NCI-H345 treated with DMSO at 0.1 percent for 48 hours (cell line): ENCODE results near the gene SLC6A9.

ENCODE experiments used
- DNase-seq: peaks from one replicate; lab custom pipeline; 2025; ENCODE audit not compliant: unreplicated experiment; lab: John Stamatoyannopoulos, UW

The SLC6A9 gene

DNA sequence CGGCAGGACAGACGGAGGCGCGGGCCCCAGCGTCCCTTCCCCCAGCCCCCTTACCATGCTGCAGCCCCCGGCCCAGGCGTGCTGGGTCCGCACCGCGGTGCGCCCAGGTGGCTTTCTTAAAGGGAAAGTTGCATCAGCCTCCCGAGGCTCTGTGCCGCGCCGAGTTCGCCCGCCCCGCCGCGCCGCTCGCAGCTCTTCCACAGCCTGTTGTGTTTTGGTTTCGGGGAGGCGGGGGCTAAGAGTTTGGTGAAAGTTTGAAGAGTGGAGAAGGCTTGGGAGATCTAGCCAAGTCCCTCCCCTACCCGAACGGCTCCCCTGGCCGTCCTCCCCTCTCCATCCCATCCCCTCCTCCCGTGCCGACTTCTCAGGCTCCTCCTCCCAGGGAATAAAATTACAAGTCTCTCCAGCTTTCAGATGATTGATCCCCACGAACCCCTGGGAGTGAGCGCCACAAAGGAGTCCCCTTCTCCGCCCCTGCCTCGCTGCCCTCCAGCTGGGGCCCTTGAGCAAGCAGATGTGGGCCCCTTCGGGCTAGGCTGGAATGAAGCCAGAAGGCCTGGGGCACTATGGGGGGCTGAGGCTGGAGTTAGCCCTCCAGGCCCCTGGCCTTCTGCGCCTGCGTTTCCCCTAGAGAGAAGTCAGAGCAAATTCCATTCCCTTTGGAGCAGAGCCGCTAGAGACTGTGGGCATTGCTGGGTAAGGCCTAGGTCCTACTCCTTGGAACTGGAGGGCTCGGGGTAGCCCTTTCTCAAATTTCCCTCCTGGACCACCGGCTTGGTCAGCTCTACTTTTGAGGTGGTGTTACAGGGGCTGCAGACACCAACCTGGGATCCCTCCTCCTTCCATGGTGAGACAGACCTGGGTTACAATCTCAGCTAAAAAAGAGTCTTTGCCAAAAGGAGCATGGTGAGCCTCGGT, at the start of gene SLC6A9:
TSS of gene SLC6A9 (minus strand) at position 211 of the 918 bp plus-strand sequence. CDS start 7,185 bp downstream, outside the sequence.
- DNase-seq, result no peak

GRCh38 chr1:44079566-44079965, 48.3 kb upstream of the SLC6A9 start:
- no peak for DNase-seq

DNA sequence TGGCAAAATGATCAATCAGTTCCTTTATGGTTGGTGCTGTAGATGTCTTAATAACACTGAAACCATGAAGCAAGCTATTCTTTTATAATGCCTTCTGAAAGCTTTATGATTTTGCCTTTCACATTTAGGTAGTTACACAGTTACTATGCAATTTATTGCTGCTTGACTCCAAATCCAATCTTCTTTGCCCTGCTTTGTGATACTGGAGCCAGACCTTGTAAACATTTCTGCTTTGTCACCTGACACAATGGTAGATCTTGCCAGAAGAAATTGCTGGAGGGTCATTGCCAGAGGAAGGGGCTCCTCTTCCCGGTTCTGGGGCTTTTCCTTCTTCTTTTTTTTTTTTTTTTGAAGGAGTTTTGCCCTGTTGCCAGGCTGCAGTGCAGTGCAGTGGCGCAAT, 46.8 kb upstream of the SLC6A9 start:
- no peak for DNase-seq

GRCh38 chr1:44077421-44077820, 46.2 kb upstream of the SLC6A9 start:
- no peak for DNase-seq

DNA sequence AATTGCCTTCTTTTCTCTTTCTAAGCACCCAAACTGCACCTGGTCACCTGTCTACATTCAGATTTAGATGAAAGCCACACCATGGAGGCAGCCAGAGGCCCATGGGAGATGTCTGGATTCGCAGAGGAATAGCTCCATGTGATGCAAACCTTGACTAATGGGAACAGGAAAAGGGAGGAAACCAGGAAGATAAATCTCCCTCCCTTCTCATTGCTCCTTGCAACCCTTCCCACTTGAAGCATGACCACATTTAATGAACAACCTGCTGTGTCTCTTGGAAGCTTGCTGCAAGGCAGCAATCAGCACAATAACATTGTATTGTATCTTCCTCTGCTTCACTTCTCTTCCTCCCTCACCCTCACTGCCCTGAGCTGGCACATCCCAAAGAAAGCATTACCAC, 44.8 kb upstream of the SLC6A9 start:
- no peak for DNase-seq

GRCh38 chr1:44074415-44074814, 43.2 kb upstream of the SLC6A9 start:
- DNase-seq, result no peak

GRCh38 chr1:44073528-44073927, 42.3 kb upstream of the SLC6A9 start:
- no peak for DNase-seq

DNA sequence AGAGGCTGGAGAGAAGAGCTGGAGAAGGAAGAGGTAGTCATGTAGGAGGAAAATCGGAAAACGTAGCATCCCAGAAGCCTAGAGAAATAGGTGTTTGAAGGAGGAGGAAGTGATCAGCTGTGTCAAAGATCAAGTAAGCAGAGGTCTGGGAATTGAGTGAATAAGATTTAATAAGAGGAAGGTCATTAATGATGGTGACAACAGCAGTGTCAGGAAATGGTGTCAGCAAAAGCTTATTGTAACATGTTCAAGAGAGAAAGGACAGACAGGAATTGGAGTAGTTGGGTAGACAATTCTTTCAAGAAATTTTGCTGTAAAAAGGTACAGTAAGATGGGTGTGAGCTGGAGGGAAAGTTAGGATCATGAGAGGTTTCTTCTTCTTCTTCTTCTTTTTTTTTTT, 41.6 kb upstream of the SLC6A9 start:
- DNase-seq, result no peak

DNA sequence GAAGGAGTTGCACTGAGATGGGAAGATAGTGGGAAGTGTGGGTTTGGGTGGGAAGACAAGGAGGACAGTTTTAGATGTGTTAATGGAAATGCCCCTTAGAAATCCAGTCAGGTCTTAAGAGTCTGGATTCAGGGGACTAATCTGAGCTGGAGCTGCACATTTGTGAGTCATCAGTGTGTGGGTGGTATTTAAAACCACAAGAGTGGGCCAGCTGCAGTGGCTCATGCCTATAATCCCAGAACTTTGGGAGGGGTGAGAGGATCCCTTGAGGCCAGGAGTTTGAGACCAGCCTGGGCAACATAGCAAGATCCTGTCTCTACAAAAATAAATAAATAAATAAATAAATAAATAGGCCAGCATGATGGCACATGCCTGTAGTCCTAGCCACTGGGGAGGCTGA, 40.9 kb upstream of the SLC6A9 start:
- DNase-seq, result no peak

DNA sequence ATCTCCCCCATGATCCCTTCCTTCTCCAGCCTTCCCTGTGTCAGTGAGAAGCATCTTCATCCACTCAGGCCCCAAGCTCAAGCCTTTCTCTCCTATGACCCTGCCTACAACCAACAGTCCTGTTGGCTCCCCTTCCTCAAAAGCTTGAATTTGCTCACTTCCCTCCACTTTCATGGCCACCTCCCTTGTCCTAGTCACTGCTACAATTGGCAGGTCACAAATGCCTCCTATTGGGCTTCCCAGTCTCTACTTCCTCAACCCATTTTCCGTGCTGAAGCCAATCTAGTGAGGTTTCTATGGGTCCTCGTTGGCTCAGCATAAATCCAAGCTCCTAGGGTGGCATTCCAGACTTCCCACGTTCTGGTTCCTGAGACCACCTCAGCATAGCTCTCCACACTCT, 40.2 kb upstream of the SLC6A9 start:
- DNase-seq, result no peak

DNA sequence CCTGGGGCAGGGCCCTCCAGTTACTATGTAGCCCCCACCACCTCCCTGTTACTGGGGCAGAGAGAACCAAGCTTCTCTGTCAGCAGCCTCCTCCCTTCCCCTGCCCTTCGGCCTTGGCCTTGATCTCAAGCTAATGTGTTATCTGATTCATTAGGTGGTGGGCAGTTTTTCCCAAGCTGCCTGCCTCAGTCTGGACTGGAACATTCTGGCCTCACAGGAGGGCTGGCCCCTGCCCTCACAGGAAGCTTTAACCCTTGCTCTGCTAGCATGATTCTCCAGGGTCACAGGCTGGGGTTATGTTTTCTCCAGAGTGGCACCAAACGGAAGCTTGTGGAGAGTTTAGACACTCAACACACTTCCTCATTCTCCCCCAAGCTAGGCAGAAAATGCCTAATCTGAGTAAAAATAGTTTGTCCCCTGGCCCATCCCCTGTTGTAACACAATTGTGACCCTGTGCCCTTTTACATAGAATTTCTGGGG, 37.2 kb upstream of the SLC6A9 start:
- no peak for DNase-seq

GRCh38 chr1:44067266-44068250, 36.3 kb upstream of the SLC6A9 start:
- no peak for DNase-seq

DNA sequence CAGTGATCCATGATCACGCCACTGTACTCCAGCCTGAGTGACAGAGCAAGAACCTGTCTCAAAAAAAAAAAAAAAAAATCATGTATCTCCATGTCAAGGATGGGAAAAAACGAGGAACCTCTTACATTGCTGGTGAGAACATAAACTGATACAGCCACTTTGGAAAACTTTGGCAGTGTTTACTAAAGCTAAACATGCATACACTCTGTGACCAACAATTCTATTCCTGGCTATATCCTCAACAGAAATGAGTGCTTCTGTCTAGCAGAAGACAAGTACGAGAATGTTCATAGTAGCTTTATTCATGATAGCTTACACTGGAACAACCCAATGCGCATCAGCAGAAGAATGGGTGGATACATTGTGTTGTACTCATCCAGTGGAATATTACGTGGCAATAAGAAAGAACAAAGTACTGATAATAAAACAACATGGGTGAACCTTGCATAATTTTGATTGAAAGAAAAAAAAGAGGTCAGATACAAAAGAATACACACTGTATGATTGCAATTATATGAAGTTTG, 31.5 kb upstream of the SLC6A9 start:
- DNase-seq, result no peak

- DNase-seq, result no peak
Observed at GRCh38 chr1:44061857-44062256, 30.6 kb upstream of the SLC6A9 start.

DNA sequence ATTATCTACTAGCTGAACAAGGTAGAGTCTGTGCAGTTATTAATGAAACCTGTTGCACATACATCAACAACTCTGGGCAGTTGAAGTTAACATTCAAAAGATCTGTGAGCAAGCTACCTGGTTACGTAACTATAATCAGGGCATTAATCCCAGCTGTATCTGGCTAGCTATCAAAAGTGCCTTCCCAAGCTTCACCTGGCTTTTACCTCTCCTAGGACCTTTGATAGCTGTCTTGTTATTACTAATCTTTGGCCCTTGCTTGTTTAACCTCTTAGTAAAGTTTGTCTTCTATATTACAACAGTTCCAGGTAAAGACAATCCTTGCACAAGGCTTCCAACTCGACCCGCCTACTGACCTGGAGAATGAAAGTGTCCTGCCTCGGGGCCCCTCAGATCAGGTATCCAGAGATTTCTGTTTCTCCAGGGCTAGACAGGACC, 29.6 kb upstream of the SLC6A9 start:
- DNase-seq, result no peak

DNA sequence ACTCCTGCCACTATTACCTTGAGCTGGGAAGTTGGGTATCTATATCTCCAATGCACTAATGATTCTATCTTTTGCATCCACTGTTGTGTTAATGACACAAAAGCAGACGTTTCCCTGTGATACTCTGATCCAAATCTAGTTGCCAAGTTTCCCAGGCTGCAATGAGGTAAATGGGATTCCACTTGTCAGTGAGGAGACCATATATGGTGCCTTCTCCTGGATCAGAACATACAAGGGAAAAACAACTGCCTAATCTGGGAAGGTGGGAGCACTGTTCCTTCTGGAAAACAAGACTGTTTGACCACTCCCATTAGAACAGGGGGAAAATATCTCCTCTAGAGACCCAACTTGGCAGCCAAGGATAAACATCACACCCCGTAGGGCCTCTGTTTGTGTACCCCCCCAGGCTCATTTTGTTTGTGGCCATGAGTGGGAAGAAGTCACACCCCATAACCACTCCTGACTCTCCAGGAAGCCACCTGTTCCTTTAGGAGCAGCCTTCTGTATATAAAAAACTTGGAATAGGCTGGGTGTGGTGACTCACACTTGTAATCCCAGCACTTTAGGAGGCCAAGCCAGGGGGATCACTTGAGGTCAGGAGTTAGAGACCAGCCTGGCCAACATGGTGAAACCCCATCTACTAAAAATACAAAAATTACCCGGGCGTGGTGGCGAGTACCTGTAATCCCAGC, 28.5 kb upstream of the SLC6A9 start:
- DNase-seq, result no peak

GRCh38 chr1:44059212-44059611, 27.9 kb upstream of the SLC6A9 start:
- DNase-seq, result no peak

DNA sequence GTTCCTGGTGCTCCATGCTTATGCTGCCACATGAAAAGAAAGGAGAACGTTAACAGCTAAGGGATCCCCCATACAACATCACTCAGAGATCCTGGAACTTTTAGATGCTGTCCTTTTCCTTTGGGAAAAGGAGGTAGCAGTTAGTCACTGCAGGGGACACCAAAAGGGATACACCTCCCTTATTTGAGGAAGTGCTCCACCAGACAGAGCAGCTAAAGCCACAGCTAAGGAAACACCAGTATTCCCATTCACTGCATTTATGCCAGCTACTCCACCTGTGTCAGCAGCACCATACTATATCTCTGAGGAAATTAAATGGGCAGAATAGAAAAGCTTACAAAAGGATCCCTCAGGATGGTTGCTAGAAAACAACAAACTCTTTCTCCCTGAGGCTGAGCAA, 26.0 kb upstream of the SLC6A9 start:
- no peak for DNase-seq

GRCh38 chr1:44053394-44053793, 22.1 kb upstream of the SLC6A9 start:
- DNase-seq, result no peak

DNA sequence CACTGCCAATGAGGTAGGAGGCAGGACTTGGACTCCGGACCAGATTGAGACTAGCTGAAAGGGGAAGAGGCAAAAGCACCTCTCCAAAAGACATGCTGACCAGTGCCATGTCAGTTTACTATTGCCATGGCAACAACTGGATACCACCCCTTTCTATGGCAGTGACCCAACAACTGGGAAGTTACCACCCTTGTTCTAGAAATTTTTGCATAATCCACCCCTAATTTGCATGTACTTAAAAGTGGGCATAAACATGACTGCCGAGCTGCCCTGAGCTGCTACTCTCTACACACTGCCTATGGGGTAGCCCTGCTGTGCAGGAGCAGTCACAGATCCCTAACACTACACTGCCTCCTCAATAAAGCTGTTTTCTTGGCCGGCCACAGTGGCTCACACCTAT, 19.0 kb upstream of the SLC6A9 start:
- no peak for DNase-seq

DNA sequence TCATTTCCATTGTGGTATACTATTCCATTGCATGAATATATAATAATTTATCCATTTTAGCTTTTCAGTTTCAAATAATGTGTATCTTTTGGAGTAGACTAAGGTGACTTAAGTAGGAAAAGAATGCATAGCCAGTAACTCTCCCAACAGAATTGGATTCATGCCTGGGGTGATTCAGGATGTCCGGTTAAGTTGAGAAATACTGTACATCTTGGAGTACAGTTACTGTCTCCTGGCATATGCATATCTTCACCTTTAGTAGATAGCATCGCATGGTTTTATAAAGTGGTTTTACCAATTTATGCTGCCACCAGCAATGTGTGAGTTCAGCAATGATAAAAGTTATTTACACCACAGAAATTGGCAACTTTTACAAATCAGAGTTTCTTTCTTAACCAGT, 18.6 kb upstream of the SLC6A9 start:
- DNase-seq, result no peak
